ENCODE measurements around the gene SPATA3. TPM values are rescaled to one million over a fixed set of nuclear protein-coding genes. Genes with fewer than 3 reads are reported as not detected.
"Not testable (repeated sequence)": the region's sequence is repeated elsewhere in the genome, so short reads cannot be mapped to it uniquely, and the experiment has no call there.

Gene SPATA3
- total RNA-seq, 1 experiment from 2014 or later = not detected

DNA sequence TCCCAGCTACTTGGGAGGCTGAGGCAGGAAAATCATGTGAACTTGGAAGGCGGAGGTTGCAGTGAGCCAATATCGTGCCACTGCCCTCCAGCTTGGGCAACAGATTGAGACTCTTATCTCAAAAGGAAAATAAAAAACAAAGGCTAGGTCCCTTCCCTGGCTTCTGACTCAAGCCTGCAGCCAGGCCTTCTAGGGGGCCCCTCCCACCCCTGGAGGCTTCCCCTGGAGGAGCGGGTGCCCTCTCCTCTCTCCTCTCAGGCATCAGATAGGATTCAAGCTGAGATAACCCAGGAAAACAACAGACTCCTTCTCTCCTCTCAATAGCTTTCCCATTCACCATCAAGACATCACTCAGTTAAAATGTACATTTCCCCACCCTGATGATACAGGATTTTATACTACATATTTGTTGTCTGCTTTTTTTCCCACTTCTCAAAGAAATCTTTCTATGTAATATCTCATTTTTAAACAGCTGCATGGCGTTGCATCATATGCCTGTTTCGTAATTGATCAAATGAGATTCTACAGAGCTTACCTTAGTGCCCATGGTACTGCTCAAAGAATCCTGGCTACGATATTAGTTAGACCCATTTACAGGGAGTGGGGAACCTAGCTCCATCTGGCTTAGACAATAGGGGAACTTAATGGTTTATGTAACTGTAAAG lies 20.8 kb downstream of the SPATA3 start:
- Histone ChIP-seq H3K36me3 (ENCODE audit: low read depth, low read length) (no peaks in the 10 kb centered on the region), H3K4me1 (ENCODE audit: insufficient read depth, low read length) (no peaks in the 10 kb centered on the region), H3K27ac (ENCODE audit: low read length) (no peak overlapping the region), H3K79me2 (ENCODE audit: low read length) (no peaks in the 10 kb centered on the region), H3K9me2 (replicated peaks; ENCODE audit: low read length) (no peaks in the 10 kb centered on the region), H2AFZ (ENCODE audit: low read length) (no peak overlapping the region), H3K9ac (ENCODE audit: low read length) (no peak overlapping the region), H3F3A (ENCODE audit: low read length, unreplicated experiment) (no peaks in the 10 kb centered on the region), H4K20me1 (ENCODE audit: low read length) (no peaks in the 10 kb centered on the region), H3K9me3 (ENCODE audit: low read length) (no peaks in the 10 kb centered on the region), H3K27me3 (ENCODE audit: low read length) (peaks cover 12% of the 10 kb centered on the region), H3K4me2 (ENCODE audit: low read length) (no peak overlapping the region), H3K4me3 (ENCODE audit: low read length) (no peak overlapping the region)
- POLR2A ChIA-PET (ENCODE audit: unreplicated experiment) = no interaction called here
- intact Hi-C loops (cut with micrococcal nuclease) = no loop called here
- TF ChIP-seq EZH2phosphoT487 (IDR thresholded peaks at IDR 0.05; ENCODE audit: borderline replicate concordance, low read length) (no peak), EZH2 (IDR thresholded peaks at IDR 0.05; ENCODE audit: low read length, unreplicated experiment) (no peak)
- TF ChIP-seq, protein P1, sequence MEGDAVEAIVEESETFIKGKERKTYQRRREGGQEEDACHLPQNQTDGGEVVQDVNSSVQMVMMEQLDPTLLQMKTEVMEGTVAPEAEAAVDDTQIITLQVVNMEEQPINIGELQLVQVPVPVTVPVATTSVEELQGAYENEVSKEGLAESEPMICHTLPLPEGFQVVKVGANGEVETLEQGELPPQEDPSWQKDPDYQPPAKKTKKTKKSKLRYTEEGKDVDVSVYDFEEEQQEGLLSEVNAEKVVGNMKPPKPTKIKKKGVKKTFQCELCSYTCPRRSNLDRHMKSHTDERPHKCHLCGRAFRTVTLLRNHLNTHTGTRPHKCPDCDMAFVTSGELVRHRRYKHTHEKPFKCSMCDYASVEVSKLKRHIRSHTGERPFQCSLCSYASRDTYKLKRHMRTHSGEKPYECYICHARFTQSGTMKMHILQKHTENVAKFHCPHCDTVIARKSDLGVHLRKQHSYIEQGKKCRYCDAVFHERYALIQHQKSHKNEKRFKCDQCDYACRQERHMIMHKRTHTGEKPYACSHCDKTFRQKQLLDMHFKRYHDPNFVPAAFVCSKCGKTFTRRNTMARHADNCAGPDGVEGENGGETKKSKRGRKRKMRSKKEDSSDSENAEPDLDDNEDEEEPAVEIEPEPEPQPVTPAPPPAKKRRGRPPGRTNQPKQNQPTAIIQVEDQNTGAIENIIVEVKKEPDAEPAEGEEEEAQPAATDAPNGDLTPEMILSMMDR (conservative IDR thresholded peaks at IDR 0.05; ENCODE audit: low read depth, low read length) = no peak
- no TSS peak for BruUV-seq (replicated peaks)
- CTCF ChIA-PET = no interaction called here
- DNase-seq (no peak), ATAC-seq (no peak)

DNA sequence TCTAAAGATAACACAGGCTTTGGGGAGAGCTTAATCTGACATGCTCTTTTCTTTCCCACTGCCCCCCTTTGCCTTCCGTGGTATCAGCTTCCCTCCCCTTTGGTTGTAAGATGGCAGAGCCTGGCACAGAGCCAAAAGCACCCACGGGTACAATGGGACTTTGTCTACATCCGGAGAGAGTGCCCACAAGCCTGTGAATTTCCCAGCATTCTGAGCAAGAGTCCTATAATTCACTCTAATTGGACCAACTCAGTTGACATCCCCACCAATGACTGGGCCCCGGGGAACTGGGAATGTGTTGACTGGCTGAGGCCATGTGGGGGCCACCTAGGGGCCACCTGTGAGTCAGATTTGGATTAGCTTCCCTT lies 21.3 kb downstream of the SPATA3 start:
- H3K36me3 ChIP-seq (ENCODE audit: low read depth, low read length) = no peaks in the 10 kb centered on the region
- H2AFZ ChIP-seq (ENCODE audit: low read length) = no peak overlapping the region
- no peak overlapping the region for H3K4me3 ChIP-seq (ENCODE audit: low read length)
- TF ChIP-seq, protein P1 (conservative IDR thresholded peaks at IDR 0.05; ENCODE audit: low read depth, low read length) = no peak
- TF ChIP-seq EZH2phosphoT487 (IDR thresholded peaks at IDR 0.05; ENCODE audit: borderline replicate concordance, low read length) (no peak), EZH2 (IDR thresholded peaks at IDR 0.05; ENCODE audit: low read length, unreplicated experiment) (no peak)
- H3K9me2 ChIP-seq (replicated peaks; ENCODE audit: low read length) = no peaks in the 10 kb centered on the region
- intact Hi-C loops (cut with micrococcal nuclease) = no loop called here
- H3K27ac ChIP-seq (ENCODE audit: low read length) = no peak overlapping the region
- CTCF ChIA-PET = no interaction called here
- no peaks in the 10 kb centered on the region for H3K79me2 ChIP-seq (ENCODE audit: low read length)
- POLR2A ChIA-PET (ENCODE audit: unreplicated experiment) = no interaction called here
- no peaks in the 10 kb centered on the region for H3K9me3 ChIP-seq (ENCODE audit: low read length)
- no peak overlapping the region for H3K4me2 ChIP-seq (ENCODE audit: low read length)
- BruUV-seq (replicated peaks) = no TSS peak
- no peaks in the 10 kb centered on the region for H4K20me1 ChIP-seq (ENCODE audit: low read length)
- peaks cover 11% of the 10 kb centered on the region for H3K27me3 ChIP-seq (ENCODE audit: low read length)
- no peak for DNase-seq
- ATAC-seq = no peak
- H3K4me1 ChIP-seq (ENCODE audit: insufficient read depth, low read length) = no peaks in the 10 kb centered on the region
- no peak overlapping the region for H3K9ac ChIP-seq (ENCODE audit: low read length)
- no peaks in the 10 kb centered on the region for H3F3A ChIP-seq (ENCODE audit: low read length, unreplicated experiment)

DNA sequence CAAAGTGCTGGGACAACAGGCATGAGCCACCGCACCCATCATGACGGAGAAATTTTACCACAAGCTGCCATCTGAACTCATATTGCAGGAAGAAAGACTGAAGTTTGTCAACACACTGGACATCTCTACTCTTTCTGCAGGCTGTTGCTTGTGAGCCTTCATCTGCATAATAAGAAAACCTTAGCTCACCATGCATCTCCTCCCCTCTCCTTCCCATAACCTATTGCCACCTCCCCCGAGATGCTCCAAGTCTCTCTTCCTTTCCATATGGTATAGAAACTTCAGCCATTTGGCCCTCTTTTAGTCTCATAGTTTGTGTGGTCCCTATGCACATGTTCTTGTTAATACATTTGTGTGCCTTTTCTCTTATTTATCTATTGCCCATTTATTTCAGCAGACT lies 22.3 kb downstream of the SPATA3 start:
- H3K4me1 ChIP-seq (ENCODE audit: insufficient read depth, low read length) = no peaks in the 10 kb centered on the region
- intact Hi-C loops (cut with micrococcal nuclease) = no loop called here
- H3K79me2 ChIP-seq (ENCODE audit: low read length) = no peaks in the 10 kb centered on the region
- H3K9ac ChIP-seq (ENCODE audit: low read length) = no peak overlapping the region
- no peaks in the 10 kb centered on the region for H3K9me3 ChIP-seq (ENCODE audit: low read length)
- DNase-seq (no peak), ATAC-seq (no peak)
- no peaks in the 10 kb centered on the region for H3K36me3 ChIP-seq (ENCODE audit: low read depth, low read length)
- BruUV-seq (replicated peaks) = no TSS peak
- ChIA-PET CTCF (no interaction called here), POLR2A (ENCODE audit: unreplicated experiment) (no interaction called here)
- no peak overlapping the region for H2AFZ ChIP-seq (ENCODE audit: low read length)
- H3K27ac ChIP-seq (ENCODE audit: low read length) = no peak overlapping the region
- H3K4me3 ChIP-seq (ENCODE audit: low read length) = no peak overlapping the region
- no peak overlapping the region for H3K4me2 ChIP-seq (ENCODE audit: low read length)
- no peaks in the 10 kb centered on the region for H3F3A ChIP-seq (ENCODE audit: low read length, unreplicated experiment)
- no peaks in the 10 kb centered on the region for H3K9me2 ChIP-seq (replicated peaks; ENCODE audit: low read length)
- no peaks in the 10 kb centered on the region for H4K20me1 ChIP-seq (ENCODE audit: low read length)
- H3K27me3 ChIP-seq (ENCODE audit: low read length) = 0 out of 2 replicates have a peak, but pooled peaks cover 6% of the 10 kb centered on the region
- TF ChIP-seq, protein P1 (conservative IDR thresholded peaks at IDR 0.05; ENCODE audit: low read depth, low read length) = no peak
- TF ChIP-seq EZH2 (IDR thresholded peaks at IDR 0.05; ENCODE audit: low read length, unreplicated experiment) (no peak), EZH2phosphoT487 (IDR thresholded peaks at IDR 0.05; ENCODE audit: borderline replicate concordance, low read length) (no peak)

DNA sequence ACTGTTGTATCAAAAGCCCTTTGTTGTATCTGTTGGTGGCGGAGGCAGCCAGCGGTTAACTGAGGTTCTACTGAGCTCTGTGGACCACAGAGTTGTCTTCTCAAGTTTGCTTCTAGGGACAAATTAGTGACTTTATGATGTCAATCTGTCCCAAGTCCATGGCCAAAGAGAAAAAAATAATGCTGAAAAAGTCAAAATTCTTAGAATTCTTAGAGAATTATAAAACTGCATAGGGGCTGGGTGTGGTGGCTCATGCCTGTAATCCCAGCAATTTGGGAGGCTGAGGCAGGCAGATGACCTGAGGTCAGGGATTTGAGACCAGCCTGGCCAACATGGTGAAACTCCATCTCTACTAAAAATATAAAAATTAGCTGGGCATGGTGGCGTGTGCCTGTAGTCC lies 29.1 kb downstream of the SPATA3 start:
- H3K4me2 ChIP-seq (ENCODE audit: low read length); H3K4me3 ChIP-seq (ENCODE audit: low read length); H3K79me2 ChIP-seq (ENCODE audit: low read length); DNase-seq; H3K36me3 ChIP-seq (ENCODE audit: low read depth, low read length); H2AFZ ChIP-seq (ENCODE audit: low read length); H3K9me3 ChIP-seq (ENCODE audit: low read length); H3K9me2 ChIP-seq (replicated peaks; ENCODE audit: low read length); H3K27ac ChIP-seq (ENCODE audit: low read length); BruUV-seq (replicated peaks); H3K27me3 ChIP-seq (ENCODE audit: low read length); H3F3A ChIP-seq (ENCODE audit: low read length, unreplicated experiment); ATAC-seq; intact Hi-C loops (cut with micrococcal nuclease); H3K9ac ChIP-seq (ENCODE audit: low read length); H3K4me1 ChIP-seq (ENCODE audit: insufficient read depth, low read length); POLR2A ChIA-PET (ENCODE audit: unreplicated experiment); CTCF ChIA-PET; H4K20me1 ChIP-seq (ENCODE audit: low read length): not testable (repeated sequence)

All from PC-3 (cell line).